VCaP (cell line): Measurements from ENCODE around the gene MORN1.

Experiments used
- H3K27ac ChIP-seq: fragments of 450-650 bp; 2 replicates; pipeline ENCODE4 v1.5.1; 2017
- CTCF ChIP-seq: fragments of 450-650 bp; conservative IDR thresholded peaks from 2 replicates; pipeline ENCODE4 v1.5.1; 2017; ENCODE audit warnings: mild to moderate bottlenecking, moderate library complexity

MORN1 gene

DNA sequence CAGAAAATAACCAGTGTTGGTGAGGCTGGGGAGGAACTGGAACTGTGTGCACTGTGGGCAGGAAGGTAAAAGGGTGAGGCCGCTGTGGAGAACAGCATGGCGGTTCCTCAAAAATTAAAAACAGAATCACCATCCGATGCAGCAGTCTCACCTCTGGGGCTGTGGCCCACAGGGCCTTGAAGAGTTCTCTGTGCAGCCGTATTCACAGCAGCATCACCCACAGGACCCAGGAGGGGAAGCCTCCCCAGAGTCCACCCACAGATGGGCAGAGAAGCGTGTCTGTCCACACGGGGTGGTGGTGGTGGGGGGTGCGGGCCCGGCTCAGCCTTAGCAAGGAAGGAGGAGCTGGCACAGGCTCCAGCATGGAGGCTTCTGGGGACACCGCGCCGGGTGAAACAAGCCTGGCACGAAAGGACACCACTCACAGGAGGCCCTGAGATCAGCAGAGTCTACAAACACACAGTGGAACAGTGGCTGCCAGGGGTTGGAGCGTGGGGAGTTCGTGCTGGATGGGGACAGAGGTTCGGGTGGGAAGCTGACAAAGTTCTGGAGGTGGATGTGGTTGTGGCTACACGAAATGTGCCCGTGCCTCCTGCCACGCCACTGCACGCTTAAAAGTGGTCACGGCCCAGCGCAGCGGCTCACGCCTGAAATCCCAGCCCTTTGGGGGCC is 11.5 kb downstream of the MORN1 start:
- H3K27ac ChIP-seq: no peak overlapping the region
- no peak for TF ChIP-seq CTCF

GRCh38 chr1:2378956-2379732 is 12.2 kb downstream of the MORN1 start:
- H3K27ac ChIP-seq: no peak overlapping the region
- no peak for TF ChIP-seq CTCF

- H3K27ac ChIP-seq: no peak overlapping the region
- TF ChIP-seq CTCF: no peak
These were observed 12.9 kb downstream of the MORN1 start for GRCh38 chr1:2378441-2378851.

- H3K27ac ChIP-seq: no peak overlapping the region
- no peak for TF ChIP-seq CTCF
These were observed 13.5 kb downstream of the MORN1 start for GRCh38 chr1:2377751-2378440.

DNA sequence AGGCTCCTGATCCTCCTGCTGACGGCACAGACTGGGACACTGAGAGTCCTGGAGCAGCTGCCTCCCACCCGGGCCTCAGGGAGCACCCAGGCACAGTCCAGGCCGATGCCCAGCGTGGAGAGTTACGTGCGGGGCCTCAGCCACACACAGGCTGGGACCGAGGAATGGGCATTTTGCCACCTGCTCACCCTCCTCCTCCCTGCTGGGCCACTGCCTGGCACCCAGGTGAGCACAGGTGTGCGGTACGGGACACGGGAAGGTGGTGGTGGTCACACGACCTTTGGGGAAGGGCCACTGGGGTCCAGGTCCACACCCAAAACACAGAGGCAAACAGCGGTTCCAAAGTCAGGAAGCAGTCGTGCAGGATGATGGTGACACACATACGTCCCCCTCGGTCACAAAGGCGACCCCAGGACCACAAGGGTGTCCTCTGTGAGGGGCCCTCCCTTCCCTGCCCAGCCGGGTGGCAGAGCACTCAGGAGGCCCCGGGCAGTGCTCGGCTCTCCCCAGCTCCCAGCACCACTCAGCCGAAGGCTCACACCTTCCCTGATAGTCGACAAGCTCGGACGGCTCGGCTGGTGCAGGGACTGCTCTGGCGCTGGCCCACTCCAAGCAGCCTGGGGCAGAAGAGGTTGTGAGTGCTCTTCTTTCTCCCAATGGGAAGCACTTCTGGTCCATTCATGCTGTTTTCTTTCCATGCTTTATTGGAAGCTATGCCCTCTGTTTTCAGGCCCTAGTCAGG is 14.3 kb downstream of the MORN1 start:
- TF ChIP-seq CTCF: no peak
- no peak overlapping the region for H3K27ac ChIP-seq

- TF ChIP-seq CTCF: no peak
- no peak overlapping the region for H3K27ac ChIP-seq
These were observed 15.1 kb downstream of the MORN1 start for GRCh38 chr1:2376261-2376741.

- H3K27ac ChIP-seq: no peak overlapping the region
- TF ChIP-seq CTCF: no peak
These were observed 15.5 kb downstream of the MORN1 start for GRCh38 chr1:2375923-2376260.
